T-helper 2 cell (primary cell): Measurements from ENCODE around the gene SLC51B.
"Not testable (repeated sequence)": the region's sequence is repeated elsewhere in the genome, so short reads cannot be mapped to it uniquely, and the experiment has no call there.

Source experiments
- DNase-seq, 5 experiments: peaks; one replicate each; pipeline versions ENCODE4 v3.0.0 to v3.0.0-alpha.2; 2012 to 2022
- total RNA-seq, 2 donors: gene quantifications; one replicate each; lab custom pipeline; 2026; lab: John Stamatoyannopoulos, UW

Gene SLC51B
- 0 reads per million in 2 donors for total RNA-seq

GRCh38 chr15:65044724-65045481 is at the start of gene SLC51B:
SLC51B (plus strand) TSS chr15:65045387; CDS start chr15:65050005, 4,618 bp downstream.
- no peak for DNase-seq

DNA sequence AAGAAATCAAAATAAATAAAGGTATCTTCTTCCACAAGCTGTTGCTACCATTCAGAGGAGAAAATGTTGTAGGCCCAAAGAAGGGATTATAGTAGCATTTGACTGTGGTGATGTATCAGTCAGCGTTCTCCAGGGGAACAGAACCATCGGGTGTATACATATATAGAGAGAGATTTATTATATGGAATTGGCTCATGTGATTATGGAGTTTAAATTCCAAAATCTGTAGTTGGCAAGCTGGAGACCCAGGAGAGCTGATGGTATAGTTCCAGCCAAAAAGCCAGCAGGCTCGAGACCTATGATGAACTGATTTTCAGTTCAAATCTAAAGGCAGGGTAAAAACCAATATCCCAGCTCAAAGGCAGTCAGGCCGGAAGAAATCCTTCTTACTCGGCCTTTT is 48.1 kb upstream of the SLC51B start:
- DNase-seq, result no peak

DNA sequence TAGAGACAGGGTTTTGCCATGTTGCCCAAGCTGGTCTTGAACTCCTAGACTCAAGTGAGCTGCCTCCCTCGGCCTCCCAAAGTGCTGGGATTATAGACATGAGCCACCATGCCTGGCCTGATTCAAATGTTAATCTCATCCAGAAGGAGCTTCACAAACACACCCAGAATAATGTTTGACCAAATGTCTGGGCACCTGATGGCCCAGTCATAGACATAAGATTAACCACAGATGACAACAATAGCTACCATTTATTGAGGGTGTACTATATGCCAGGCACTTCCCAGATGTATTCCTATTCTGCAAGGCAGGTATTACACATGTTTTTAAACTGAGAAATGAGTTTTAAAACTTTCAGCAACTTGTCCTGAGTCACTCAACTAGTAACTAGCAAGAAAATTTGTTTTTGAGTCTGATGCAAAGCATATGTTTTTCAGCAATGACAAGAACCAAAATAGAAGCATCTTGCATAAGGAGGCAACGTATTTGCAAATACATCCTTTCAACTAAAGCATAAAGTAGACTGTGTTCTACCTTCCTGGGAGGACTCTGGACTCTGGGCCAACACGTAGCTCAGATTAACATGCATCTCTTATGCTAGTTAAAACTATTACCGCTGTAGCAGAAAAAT is 47.3 kb upstream of the SLC51B start:
- DNase-seq, result no peak

DNA sequence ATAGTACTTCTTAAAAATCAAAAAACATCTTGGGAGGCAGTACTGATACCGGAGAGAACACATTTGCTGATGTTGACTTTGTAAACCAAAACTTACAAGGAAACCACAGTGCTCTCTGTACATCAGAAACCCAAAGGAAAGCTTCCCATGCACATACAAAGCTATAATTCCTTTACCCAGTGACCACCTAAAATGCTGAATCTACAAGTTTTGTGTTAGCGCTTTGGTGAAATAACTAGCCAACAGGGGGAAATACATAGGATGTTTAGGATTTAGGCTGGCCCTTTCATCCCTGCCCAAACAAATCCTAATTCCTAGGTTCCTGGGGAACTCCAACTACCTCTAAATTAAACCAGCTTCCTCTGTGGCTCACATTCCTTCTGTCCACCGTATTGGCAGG is 40.2 kb upstream of the SLC51B start:
- DNase-seq, result no peak

GRCh38 chr15:65006876-65007275 is 38.3 kb upstream of the SLC51B start:
- DNase-seq, result no peak

DNA sequence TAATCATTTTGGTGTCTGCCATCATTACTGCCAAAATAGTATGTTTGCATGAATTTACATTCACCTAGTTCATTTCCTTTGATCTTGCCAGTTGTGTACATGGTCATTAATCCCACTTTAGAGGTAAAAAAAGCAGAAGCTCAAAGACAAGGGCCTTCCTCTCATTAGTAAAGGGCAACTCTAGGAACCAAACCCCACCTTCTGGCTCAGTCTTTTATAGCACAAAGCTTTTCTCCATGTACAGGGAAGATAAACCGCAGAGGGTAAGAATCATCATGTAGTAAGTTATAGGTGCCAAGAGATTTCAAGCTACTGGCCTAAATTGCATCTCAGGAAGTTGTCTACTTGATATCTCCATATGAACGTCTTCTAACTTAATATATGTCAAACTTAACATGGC is 36.2 kb upstream of the SLC51B start:
- no peak for DNase-seq

DNA sequence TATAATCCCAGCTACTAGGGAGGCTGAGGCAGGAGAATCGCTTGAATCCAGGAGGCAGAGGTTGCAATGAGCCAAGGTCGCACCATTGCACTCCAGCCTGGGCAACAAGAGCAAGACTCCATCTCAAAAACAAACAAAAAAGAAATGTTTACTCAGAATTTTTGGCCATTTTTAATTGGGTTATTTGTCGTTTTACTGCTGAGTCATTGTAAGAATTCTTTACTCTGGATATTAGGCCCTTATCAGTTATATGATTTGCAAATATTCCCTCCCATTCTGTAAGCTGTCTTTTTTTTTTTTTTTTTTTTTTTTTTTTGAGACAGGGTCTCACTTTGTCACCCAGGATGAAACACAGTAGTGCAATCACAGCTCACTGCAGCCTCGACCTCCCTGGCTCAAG is 34.0 kb upstream of the SLC51B start:
- not testable (repeated sequence) for DNase-seq

GRCh38 chr15:65020419-65020818 is 24.8 kb upstream of the SLC51B start:
- no peak for DNase-seq

GRCh38 chr15:65021488-65021887 is 23.7 kb upstream of the SLC51B start:
- no peak for DNase-seq

DNA sequence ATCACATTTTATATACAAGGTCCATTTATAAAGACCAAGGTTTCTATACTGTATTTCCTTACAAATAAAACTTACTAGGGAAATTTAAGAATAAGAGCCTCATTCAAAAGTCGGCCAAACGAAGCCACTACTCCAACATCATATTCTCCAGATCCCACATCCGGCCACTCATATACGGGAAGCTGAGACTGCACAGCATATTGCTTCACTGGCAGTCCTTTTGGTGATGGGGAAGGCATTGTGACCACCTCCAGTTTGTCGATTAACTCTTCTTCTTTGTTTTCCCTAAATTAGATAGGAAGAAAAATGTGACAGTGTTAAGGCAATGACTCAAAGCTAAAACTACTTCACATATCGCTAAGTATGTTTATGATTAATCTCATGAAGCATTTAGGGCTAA is 18.4 kb upstream of the SLC51B start:
- DNase-seq, result no peak

GRCh38 chr15:65027593-65027992 is 17.6 kb upstream of the SLC51B start:
- DNase-seq, result no peak

DNA sequence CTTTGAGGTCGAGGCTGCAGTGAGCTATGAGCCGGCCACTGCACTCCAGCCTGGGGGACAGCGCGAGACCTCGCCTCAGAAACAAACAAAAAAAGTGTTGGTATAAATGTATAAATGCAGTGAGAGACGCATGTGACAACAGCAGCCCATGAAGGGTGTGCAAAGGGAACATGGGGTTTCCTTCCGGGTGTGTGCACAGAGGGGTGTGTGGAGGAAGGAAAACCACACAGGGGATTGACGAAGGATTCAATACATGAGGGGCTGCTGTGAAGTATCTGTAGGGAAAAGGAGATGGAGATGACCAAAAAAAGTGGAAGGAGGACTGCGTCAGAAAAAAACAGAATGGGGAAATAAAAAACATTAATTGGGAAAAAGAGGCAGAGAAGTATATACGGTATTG is 16.8 kb upstream of the SLC51B start:
- peak in 1 of 5 experiments; percentile 24 for DNase-seq

- peak; percentile 71 to 90 (median 89) for DNase-seq
Observed at GRCh38 chr15:65028921-65029735, 16.1 kb upstream of the SLC51B start, which contains the start of gene MTFMT. MTFMT (minus strand) TSS chr15:65029639; CDS start chr15:65029613, 26 bp downstream.

DNA sequence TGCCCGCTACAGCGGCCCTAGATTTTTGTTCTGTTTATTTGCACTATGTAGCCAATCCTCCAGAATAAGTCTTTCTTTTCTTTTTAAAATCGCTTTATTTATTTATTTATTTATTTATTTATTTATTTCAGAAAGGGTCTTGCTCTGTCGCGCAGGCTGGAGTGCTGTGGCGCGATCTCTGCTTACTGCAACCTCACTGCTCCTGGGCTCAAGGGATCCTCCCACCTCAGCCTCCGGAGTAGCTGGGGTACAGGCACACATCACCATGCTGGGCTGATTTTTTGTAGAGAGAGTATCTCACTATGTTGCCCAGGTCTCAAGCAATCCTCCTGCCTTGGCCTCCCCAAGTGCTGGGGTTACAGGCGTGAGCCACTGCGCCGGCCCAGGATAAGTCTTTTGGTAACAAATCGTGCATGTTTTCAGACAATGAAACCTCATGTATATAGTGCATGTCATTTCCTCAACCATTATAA is 15.4 kb upstream of the SLC51B start:
- DNase-seq, result no peak

DNA sequence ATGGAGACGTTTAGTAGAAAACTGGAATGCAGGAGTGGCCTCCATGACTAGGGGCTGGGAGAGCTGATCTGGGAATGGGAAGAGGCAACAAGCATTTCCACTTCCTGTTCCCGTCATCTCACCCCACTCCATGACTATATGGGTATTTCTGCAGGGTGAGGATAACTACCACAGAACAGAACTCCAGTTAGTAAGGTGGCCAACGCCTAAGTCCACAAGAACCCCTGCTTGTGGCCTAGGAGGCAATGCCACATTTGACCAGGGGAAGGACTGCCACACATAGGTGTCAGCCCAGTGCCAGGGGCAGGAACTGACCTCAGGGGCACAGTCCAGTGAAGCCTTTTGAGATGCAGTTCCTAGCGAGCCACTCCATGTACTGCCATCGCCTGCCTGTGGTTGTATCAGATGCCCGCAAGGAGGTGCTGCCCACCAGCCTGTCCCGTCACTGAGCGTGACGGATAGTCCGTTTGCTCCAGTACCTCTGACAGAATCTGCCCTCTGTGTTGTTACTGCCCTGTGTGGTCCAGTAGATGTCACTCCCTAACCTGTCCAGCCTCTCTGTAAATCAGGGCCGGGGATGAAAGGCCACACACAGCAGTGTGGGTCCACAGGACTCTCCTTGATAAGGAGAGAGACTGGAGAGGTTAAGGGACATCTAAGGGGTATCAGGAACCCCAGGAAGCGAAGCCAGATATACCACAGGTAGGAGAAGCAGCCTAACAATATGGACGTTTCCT is 12.2 kb upstream of the SLC51B start:
- DNase-seq, result peak in 3 of 5 experiments; percentile 14 to 59 (median 23)

- DNase-seq, result peak in 1 of 5 experiments; percentile 67
Observed at GRCh38 chr15:65033659-65034269, 11.4 kb upstream of the SLC51B start.

DNA sequence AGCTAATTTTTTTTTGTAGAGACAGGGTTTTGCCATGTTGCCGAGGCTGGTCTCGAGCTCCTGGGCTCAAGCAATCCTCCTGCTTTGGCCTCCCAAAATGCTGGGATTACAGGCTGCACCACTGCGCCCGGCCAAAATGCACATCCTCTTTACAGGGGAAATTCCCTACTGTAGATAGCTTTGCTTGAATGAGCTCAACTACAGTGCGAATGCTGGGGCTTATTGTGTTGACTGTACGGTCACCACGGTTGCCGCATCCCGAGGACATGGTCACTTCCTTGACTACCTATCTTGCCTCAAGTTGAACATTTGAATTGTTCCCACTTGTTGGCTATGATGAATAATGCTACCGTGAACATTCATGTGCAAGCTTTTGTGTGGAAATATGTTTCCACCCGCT is 10.5 kb upstream of the SLC51B start:
- no peak for DNase-seq

DNA sequence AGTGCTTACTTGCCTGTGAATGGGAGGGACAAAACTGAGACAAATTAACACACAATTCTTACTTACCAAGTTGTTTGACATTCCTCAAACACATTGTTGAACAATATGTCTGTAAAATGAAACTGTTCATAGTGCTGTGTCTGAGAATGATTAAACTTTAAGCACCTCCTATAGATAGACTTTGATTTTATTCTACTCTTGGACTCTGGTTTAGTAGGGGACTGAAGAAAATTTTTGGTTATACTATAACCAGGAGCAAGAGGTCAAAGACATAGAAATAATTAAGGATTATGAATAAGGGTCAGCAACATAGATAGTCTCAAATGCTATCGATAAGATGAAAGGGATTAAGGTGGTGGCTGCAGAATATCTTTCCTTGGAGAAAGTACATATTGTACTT is 7.9 kb upstream of the SLC51B start:
- no peak for DNase-seq

DNA sequence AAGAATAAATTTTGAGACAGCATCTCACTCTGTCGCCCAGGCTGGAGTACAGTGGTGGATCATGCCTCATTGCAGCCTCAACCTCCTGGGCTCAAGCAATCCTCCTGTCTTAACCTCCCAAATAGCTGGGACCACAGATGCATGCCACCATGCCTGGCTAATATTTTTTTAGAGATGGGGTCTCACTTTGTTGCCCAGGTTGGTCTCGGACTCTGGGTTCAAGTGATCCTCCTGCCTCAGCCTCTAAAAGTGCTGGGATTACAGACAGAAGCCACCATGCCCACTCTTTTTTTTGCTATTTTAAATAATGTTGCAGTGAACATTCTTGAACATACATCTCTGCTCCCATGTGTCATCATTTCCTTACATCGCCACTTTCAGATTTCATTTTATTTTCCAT is 6.8 kb upstream of the SLC51B start:
- no peak for DNase-seq

DNA sequence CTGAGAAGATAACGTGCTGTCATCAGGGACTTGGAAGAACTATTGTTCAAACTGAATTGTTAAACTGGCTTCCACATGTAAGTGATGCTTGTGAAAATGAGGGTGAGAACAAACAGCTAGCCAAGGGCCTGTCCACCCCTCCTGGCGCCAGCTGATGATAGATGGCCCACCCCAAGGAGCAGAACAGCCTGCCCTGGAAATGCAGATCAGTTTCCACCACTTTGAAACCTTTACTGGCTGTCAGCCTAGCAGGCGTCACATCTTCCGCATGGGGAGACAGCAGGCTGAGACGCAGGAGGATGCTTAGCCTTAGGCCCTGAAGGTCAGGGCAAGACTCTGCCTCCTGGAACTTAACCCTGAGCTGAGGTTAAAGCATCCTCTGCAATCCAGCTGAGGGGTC is 6.4 kb upstream of the SLC51B start:
- DNase-seq, result no peak

- DNase-seq, result no peak
Observed at GRCh38 chr15:65040461-65040860, 4.7 kb upstream of the SLC51B start.

- DNase-seq, result no peak
Observed at GRCh38 chr15:65041787-65042186, 3.4 kb upstream of the SLC51B start.
